SK-N-SH (cell line): ENCODE results near the gene BNIPL. TPM values are rescaled to one million over a fixed set of nuclear protein-coding genes. Genes with fewer than 3 reads are reported as not detected.

ENCODE experiments used
- CTCF ChIA-PET: fragments of 300-600, 350-600 bp; formaldehyde crosslinking; extraction: SDS; loops from one replicate; lab custom pipeline; 2021; lab: Yijun Ruan, JAX
- POLR2A ChIA-PET: fragments of 350-600 bp; sonication (Branson Sonifier 250); formaldehyde crosslinking; extraction: SDS; loops from one replicate; lab custom pipeline; 2020; ENCODE audit warnings: antibody characterized with exemption, inconsistent platforms; lab: Yijun Ruan, JAX
- DNase-seq: peaks from one replicate; pipeline ENCODE4 v3.0.0; 2012
- H2AFZ ChIP-seq: fragments of 200-600 bp; sonication (generic); 2 replicates; pipeline ENCODE4 v1.8.1; 2016; ENCODE audit warnings: antibody characterized with exemption, mild to moderate bottlenecking, low read depth
- H3F3A ChIP-seq: fragments of 200-600 bp; sonication (generic); replicated peaks from 2 replicates; pipeline ENCODE3; 2016; ENCODE audit warnings: antibody characterized with exemption, mild to moderate bottlenecking; ENCODE audit not compliant: insufficient read depth
- H3K27ac ChIP-seq, 2 experiments: fragments of 200-500 bp in 1 of 2; fragments of 200-600 bp in 1 of 2; sonication (Bioruptor generic) in 1 of 2; sonication (generic), shearing (Covaris generic) in 1 of 2; 2 replicates each; pipeline versions ENCODE4 v1.5.1 to v1.6.1; 2014 to 2016; ENCODE audit warnings: low read depth in 2 of 2, inconsistent platforms in 1 of 2, low read length in 1 of 2, mild to moderate bottlenecking in 1 of 2, mixed read lengths in 1 of 2
- H3K27me3 ChIP-seq: fragments of 200-600 bp; sonication (generic), shearing (Covaris generic); 2 replicates; pipeline ENCODE4 v1.6.1; 2016; ENCODE audit warnings: mixed run types; ENCODE audit not compliant: insufficient read depth
- H3K36me3 ChIP-seq, 2 experiments: fragments of 200-500 bp in 1 of 2; fragments of 200-600 bp in 1 of 2; sonication (Bioruptor generic) in 1 of 2; sonication (generic) in 1 of 2; replicated peaks in 1 of 2; 2 replicates each; pipeline versions ENCODE3 to v1.5.1; 2014 to 2016; ENCODE audit warnings: low read length in 1 of 2, mild to moderate bottlenecking in 1 of 2; ENCODE audit not compliant: insufficient read depth in 2 of 2, control insufficient read depth in 1 of 2
- H3K4me1 ChIP-seq, 2 experiments: fragments of 200-500 bp in 1 of 2; fragments of 200-600 bp in 1 of 2; sonication (Bioruptor generic) in 1 of 2; sonication (generic), shearing (Covaris generic) in 1 of 2; 2 replicates each; pipeline versions ENCODE4 v1.5.1 to v1.6.1; 2014 to 2016; ENCODE audit warnings: low read depth in 1 of 2, low read length in 1 of 2, mixed run types in 1 of 2; ENCODE audit not compliant: insufficient read depth in 2 of 2, control insufficient read depth in 1 of 2
- H3K4me2 ChIP-seq: fragments of 200-600 bp; sonication (generic), shearing (Covaris generic); 2 replicates; pipeline ENCODE4 v1.6.1; 2017; ENCODE audit warnings: mixed run types
- H3K4me3 ChIP-seq, 2 experiments: fragments of 200-500 bp in 1 of 2; fragments of 200-600 bp in 1 of 2; sonication (Bioruptor generic) in 1 of 2; sonication (generic), shearing (Covaris generic) in 1 of 2; 2 replicates each; pipeline versions ENCODE4 v1.5.1 to v1.8.1; 2014 to 2016; ENCODE audit warnings: low read depth in 2 of 2, inconsistent platforms in 1 of 2, low read length in 1 of 2, mild to moderate bottlenecking in 1 of 2, mixed read lengths in 1 of 2, moderate library complexity in 1 of 2
- H3K79me2 ChIP-seq: fragments of 200-600 bp; sonication (generic); 2 replicates; pipeline ENCODE4 v1.8.1; 2017; ENCODE audit warnings: mild to moderate bottlenecking; ENCODE audit not compliant: insufficient read depth
- H3K9ac ChIP-seq: fragments of 200-600 bp; sonication (generic); 2 replicates; pipeline ENCODE4 v1.6.1; 2017; ENCODE audit warnings: mixed run types
- H3K9me2 ChIP-seq: fragments of 200-600 bp; sonication (generic); 2 replicates; pipeline ENCODE4 v1.6.1; 2017; ENCODE audit warnings: mixed run types
- H3K9me3 ChIP-seq: fragments of 200-600 bp; sonication (generic); 2 replicates; pipeline ENCODE4 v1.6.1; 2017; ENCODE audit warnings: mixed run types, mild to moderate bottlenecking, moderate library complexity
- H4K20me1 ChIP-seq: fragments of 200-600 bp; sonication (generic); 2 replicates; pipeline ENCODE4 v1.6.1; 2017; ENCODE audit warnings: mild to moderate bottlenecking, mixed run types; ENCODE audit not compliant: insufficient read depth
- EP300 ChIP-seq, 2 experiments: IDR thresholded peaks; 2 replicates each; pipeline versions ENCODE4 v1.4.0 to v1.6.1; 2012; ENCODE audit warnings: borderline replicate concordance in 1 of 2, low read depth in 1 of 2, low read length in 1 of 2
- GABPA ChIP-seq: IDR thresholded peaks from 2 replicates; pipeline ENCODE4 v1.4.0; 2012; ENCODE audit warnings: low read depth, mild to moderate bottlenecking
- NFIC ChIP-seq: IDR thresholded peaks from 2 replicates; pipeline ENCODE4 v1.4.0; 2012; ENCODE audit warnings: borderline replicate concordance
- NRF1 ChIP-seq: IDR thresholded peaks from 2 replicates; pipeline ENCODE4 v1.6.1; 2012; ENCODE audit warnings: low read depth, mild to moderate bottlenecking, low read length
- POLR2AphosphoS5 ChIP-seq: IDR thresholded peaks from 2 replicates; pipeline ENCODE4 v1.6.1; 2012; ENCODE audit warnings: low read depth, low read length
- SIN3A ChIP-seq: IDR thresholded peaks from 2 replicates; pipeline ENCODE4 v1.6.1; 2012; ENCODE audit warnings: low read depth, mild to moderate bottlenecking, low read length, moderate library complexity, borderline replicate concordance
- SMC3 ChIP-seq: IDR thresholded peaks from 2 replicates; pipeline ENCODE4 v1.6.1; 2012; ENCODE audit warnings: low read depth, low read length, improper control_type of control experiment
- TAF1 ChIP-seq: IDR thresholded peaks from 2 replicates; pipeline ENCODE4 v1.6.1; 2012; ENCODE audit warnings: low read depth, mild to moderate bottlenecking, low read length, moderate library complexity, borderline replicate concordance
- USF1 ChIP-seq: IDR thresholded peaks from 2 replicates; pipeline ENCODE4 v1.4.0; 2012; ENCODE audit warnings: low read depth, borderline replicate concordance
- WGBS: methylation state at CpG from one replicate; pipeline ENCODE4 v1.1.6; 2017; ENCODE audit warnings: low lambda C conversion rate; 5-methylcytosine and 5-hydroxymethylcytosine counted together
- polyA plus RNA-seq, 3 experiments: library from polyadenylated mRNA; depleted of rRNA; stranded (reverse); fragments of >200 nt; gene quantifications; 2 replicates each; pipeline ENCODE4 v1.2.3, GENCODE V29; 2012

BNIPL gene
- polyA plus RNA-seq, 1 of the 3 experiments (the other 2 are of a cell fraction): 0.12 TPM

GRCh38 chr1:151048645-151049032 lies 12.3 kb downstream of the BNIPL start:
- Histone ChIP-seq H3K9ac (peak overlapping the region; percentile 75; the same call in 1 of the 2 replicates), H3K9me2 (no peaks in the 10 kb centered on the region), H3K27me3 (no peaks in the 10 kb centered on the region), H3K4me3 (peak overlapping the region; percentile 73 to 77), H3F3A (peaks cover 34% of the 10 kb centered on the region), H4K20me1 (no peaks in the 10 kb centered on the region), H3K27ac (peak overlapping the region; percentile 70 to 95; a peak in 3 of 4 replicates), H3K4me2 (peak overlapping the region; percentile 95), H3K9me3 (no peaks in the 10 kb centered on the region), H2AFZ (no peak overlapping the region), H3K4me1 (peaks cover 0 to 12% of the 10 kb centered on the region in 2 experiments; a peak in 2 of 4 replicates), H3K36me3 (peaks cover 26 to 33% of the 10 kb centered on the region in 2 experiments), H3K79me2 (peaks cover 15% of the 10 kb centered on the region; the same call in 1 of the 2 replicates)
- 35% methylated on average over 3 of the region's 3 CpGs for WGBS
- DNase-seq: peak; percentile 86
- ChIA-PET POLR2A (interaction anchor here (1.1 to 3.5 kb wide), 3 partner anchors 10 to 49 kb away, joined by 3 to 24 read pairs (median 9); partner anchors contain the start of genes CDC42SE1, MINDY1 and MLLT11), CTCF (interaction anchor here (0.6 to 4.4 kb wide), 10 partner anchors 11 to 96 kb away, joined by 3 to 67 read pairs (median 6); partner anchors contain the start of genes BNIPL, CDC42SE1, GABPB2 and MLLT11)
- TF ChIP-seq GABPA: no peak
- peak; percentile 18; the same call in 1 of the 2 replicates for TF ChIP-seq SMC3
- no peak for TF ChIP-seq NFIC
- TF ChIP-seq TAF1: no peak
- TF ChIP-seq NRF1: no peak

- Histone ChIP-seq H3K79me2 (peaks cover 15% of the 10 kb centered on the region; the same call in 1 of the 2 replicates), H3K36me3 (peaks cover 34 to 41% of the 10 kb centered on the region in 2 experiments), H3K9ac (no peak overlapping the region), H2AFZ (no peak overlapping the region), H3F3A (peaks cover 36% of the 10 kb centered on the region), H3K4me3 (no peak overlapping the region), H3K27me3 (no peaks in the 10 kb centered on the region), H3K4me1 (peaks cover 0 to 12% of the 10 kb centered on the region in 2 experiments; a peak in 2 of 4 replicates), H3K9me3 (no peaks in the 10 kb centered on the region), H3K27ac (no peak overlapping the region), H4K20me1 (no peaks in the 10 kb centered on the region), H3K9me2 (no peaks in the 10 kb centered on the region), H3K4me2 (peak overlapping the region; percentile 95; the same call in 1 of the 2 replicates)
- TF ChIP-seq SIN3A: no peak
- TF ChIP-seq USF1: no peak
- ChIA-PET CTCF (interaction anchor here (1.3 to 4.4 kb wide), 5 partner anchors 10 to 54 kb away, joined by 4 to 67 read pairs (median 5); partner anchors contain the start of genes CDC42SE1, MINDY1 and MLLT11), POLR2A (interaction anchor here (3.5 kb wide), 1 partner anchor 10 kb away, joined by 24 read pairs; the partner anchor contains the start of genes CDC42SE1 and MLLT11)
- no peak for DNase-seq
- 100% methylated on average over 1 of the region's 5 CpGs for WGBS
Measured at GRCh38 chr1:151049458-151049857, 13.1 kb downstream of the BNIPL start.

DNA sequence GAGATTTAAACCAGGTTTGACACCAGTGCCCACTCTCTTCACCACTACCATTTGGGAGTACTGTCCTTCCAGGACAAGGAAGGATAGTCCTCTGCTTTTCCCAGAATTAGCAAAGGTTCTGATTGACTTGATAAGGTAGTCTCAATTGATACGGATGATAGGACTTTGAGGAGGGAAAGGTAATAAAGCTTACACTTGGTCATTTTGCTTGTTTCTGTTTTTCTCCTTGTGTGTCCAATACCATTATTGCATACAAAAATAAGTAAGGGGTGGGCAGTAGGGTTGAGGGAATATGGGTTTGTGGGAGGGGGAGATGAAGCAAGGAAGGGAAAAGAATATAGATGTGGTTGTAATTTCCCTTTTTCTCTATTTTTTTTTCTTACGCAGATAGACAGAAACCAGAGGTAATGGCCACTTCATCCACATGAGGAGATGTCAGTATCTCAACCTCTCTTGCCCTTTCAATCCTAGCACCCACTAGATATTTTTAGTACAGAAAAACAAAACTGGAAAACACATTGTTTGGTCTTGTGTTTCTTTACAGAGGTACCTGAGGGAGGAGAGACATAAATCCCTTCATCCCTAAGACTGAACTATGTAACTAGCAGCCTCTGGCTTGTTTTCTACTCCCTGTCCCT lies 13.8 kb downstream of the BNIPL start:
- no peak for DNase-seq
- Histone ChIP-seq H3K36me3 (peaks cover 41 to 48% of the 10 kb centered on the region in 2 experiments), H3K9ac (no peak overlapping the region), H3K79me2 (peaks cover 18% of the 10 kb centered on the region; the same call in 1 of the 2 replicates), H3K27ac (no peak overlapping the region; a peak in 2 of 4 replicates), H3K27me3 (no peaks in the 10 kb centered on the region), H3F3A (peaks cover 36% of the 10 kb centered on the region), H3K4me3 (no peak overlapping the region), H3K4me2 (no peak overlapping the region), H3K4me1 (peaks cover 0 to 12% of the 10 kb centered on the region in 2 experiments; a peak in 2 of 4 replicates), H2AFZ (no peak overlapping the region), H4K20me1 (no peaks in the 10 kb centered on the region), H3K9me3 (no peaks in the 10 kb centered on the region), H3K9me2 (no peaks in the 10 kb centered on the region)
- CTCF ChIA-PET: interaction anchor here (1.3 to 4.4 kb wide), 5 partner anchors 10 to 55 kb away, joined by 3 to 67 read pairs (median 4); partner anchors contain the start of genes CDC42SE1, MINDY1 and MLLT11
- WGBS: 90% methylated on average over 2 of the region's 2 CpGs
- POLR2A ChIA-PET: interaction anchor here (1.7 to 3.5 kb wide), 2 partner anchors 9 to 10 kb away, joined by 6 to 24 read pairs; partner anchors contain the start of genes CDC42SE1 and MLLT11
- TF ChIP-seq POLR2AphosphoS5 (peak; percentile 61; the same call in 1 of the 2 replicates), EP300 (IDR thresholded peaks at IDR 0.05; ENCODE audit: borderline replicate concordance in 1 of 2, low read depth in 1 of 2, low read length in 1 of 2) (no peak)
